Activated naive CD4-positive, alpha-beta T cell treated with anti-CD3 and anti-CD28 coated beads for 36 hours (primary cell): ENCODE data around the gene BBS2. TPM values are rescaled to one million over a fixed set of nuclear protein-coding genes. Genes with fewer than 3 reads are reported as not detected.

ENCODE experiments used
- CTCF ChIA-PET: fragments of 350-600 bp; sonication (Branson Sonifier 250); formaldehyde crosslinking; loops from one replicate; lab custom pipeline; 2021; ENCODE audit warnings: antibody characterized with exemption; lab: Charles Lee
- DNase-seq: peaks from one replicate; pipeline ENCODE4 v3.0.0-alpha.2; 2020
- H3K27ac Mint-ChIP-seq: one replicate; pipeline ENCODE4 v1.8.0; 2021; ENCODE audit warnings: mild to moderate bottlenecking, mixed read lengths
- H3K27me3 Mint-ChIP-seq: one replicate; pipeline ENCODE4 v1.8.0; 2021; ENCODE audit warnings: low read depth, mixed read lengths
- H3K36me3 Mint-ChIP-seq: one replicate; pipeline ENCODE4 v1.8.0; 2021; ENCODE audit warnings: low read depth, mixed read lengths
- H3K4me1 Mint-ChIP-seq: one replicate; pipeline ENCODE4 v1.8.0; 2021; ENCODE audit warnings: low read depth, mixed read lengths
- H3K4me3 Mint-ChIP-seq: one replicate; pipeline ENCODE4 v1.8.0; 2021; ENCODE audit warnings: mild to moderate bottlenecking, moderate library complexity, mixed read lengths
- H3K9me3 Mint-ChIP-seq: one replicate; pipeline ENCODE4 v1.8.0; 2021; ENCODE audit warnings: mixed read lengths
- intact Hi-C: fragments of 100-400 bp; cut with micrococcal nuclease; formaldehyde crosslinking; loops from one replicate; pipeline ENCODE4 v1.15.1; 2023
- total RNA-seq, 2 experiments: library from RNA; stranded (reverse); gene quantifications; one replicate each; pipeline ENCODE4 v1.2.3, GENCODE V29; 2021

BBS2 gene
- total RNA-seq, 2 experiments from 2014 or later, result 18.0 to 19.2 TPM

DNA sequence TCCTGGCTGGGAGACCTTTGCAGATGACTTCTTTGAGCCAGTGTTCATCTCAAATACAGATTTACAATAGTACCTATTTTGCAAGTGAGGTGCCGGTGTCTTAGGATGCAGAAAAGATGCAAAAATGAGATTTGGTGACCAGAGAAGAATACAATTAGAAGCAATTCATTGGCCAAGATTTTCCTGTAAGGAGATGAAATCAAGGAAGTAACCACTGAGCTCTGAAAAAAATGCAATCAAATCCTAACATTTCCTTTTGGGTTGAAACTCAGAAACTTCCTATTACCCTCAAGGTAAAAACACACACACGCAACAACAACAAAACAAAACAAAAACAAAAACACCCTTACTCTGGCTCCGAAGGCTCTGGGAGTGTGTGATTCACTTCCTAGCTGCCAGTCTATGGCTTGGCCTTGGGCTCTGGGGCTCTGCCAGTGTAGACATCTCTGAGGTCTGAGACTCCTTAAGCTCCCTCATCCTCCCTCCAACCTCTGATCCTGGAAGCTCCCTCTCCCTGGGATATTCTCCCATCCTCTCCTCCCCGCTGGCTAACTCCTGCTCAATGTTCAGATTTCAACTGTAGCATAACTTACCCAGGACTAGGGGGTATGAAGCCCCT, 28.2 kb upstream of the BBS2 start:
- intact Hi-C loops, result no loop called here
- CTCF ChIA-PET, result interaction anchor here (1.2 to 2.1 kb wide), 3 partner anchors 29 to 154 kb away, joined by 3 to 8 read pairs (median 5); no protein-coding TSS in a partner anchor
- Mint-ChIP-seq H3K9me3 (no peaks in the 10 kb centered on the region), H3K27ac (no peak overlapping the region), H3K36me3 (no peaks in the 10 kb centered on the region), H3K4me3 (no peak overlapping the region), H3K27me3 (no peaks in the 10 kb centered on the region), H3K4me1 (peaks cover 17% of the 10 kb centered on the region)
- no peak for DNase-seq

DNA sequence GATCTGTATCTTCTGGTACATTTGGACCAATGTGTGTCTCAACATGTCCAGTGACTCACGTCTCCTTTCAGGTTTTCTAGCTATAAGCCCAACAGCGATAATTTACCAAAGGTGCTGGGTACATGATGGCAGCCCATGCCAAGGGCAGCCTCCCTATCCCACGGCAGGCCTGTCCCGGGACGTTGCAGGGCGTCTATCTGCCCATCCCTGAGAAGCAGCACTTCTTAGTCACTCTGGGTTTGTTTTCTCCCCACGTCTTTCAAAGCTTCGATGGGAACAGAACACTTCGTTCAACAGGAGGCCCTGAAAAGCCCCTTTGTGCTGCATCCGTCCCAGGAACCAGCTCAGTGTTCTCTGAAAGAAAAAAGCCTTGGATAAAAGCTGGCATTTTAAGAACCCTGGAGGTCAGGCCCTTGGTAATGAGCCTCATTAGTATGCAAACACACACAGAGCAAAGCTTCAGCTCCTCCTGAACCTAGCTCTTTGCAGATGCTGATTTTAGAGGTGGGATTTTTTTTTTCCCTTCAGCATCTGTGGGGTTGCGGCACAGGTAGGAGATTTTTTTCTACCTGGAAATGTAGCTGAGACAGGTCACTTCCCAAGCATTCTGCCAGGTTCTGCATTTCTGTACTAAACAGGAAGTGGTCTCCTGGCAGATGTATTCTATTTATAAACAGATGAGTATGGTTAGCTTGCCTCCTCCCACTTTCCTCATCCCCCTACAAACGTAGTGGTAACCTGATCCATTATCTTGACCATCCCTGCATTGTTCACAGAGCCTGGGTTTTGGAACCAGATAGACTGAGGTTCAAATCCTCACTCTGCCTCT, 27.5 kb upstream of the BBS2 start:
- H3K27ac Mint-ChIP-seq, result no peak overlapping the region
- H3K4me3 Mint-ChIP-seq, result no peak overlapping the region
- CTCF ChIA-PET, result interaction anchor here (0.6 to 1.5 kb wide), 5 partner anchors 30 to 155 kb away, joined by 3 to 5 read pairs (median 3); no protein-coding TSS in a partner anchor
- peaks cover 17% of the 10 kb centered on the region for H3K4me1 Mint-ChIP-seq
- intact Hi-C loops, result no loop called here
- H3K36me3 Mint-ChIP-seq, result no peaks in the 10 kb centered on the region
- no peak for DNase-seq
- no peaks in the 10 kb centered on the region for H3K27me3 Mint-ChIP-seq
- H3K9me3 Mint-ChIP-seq, result no peaks in the 10 kb centered on the region

DNA sequence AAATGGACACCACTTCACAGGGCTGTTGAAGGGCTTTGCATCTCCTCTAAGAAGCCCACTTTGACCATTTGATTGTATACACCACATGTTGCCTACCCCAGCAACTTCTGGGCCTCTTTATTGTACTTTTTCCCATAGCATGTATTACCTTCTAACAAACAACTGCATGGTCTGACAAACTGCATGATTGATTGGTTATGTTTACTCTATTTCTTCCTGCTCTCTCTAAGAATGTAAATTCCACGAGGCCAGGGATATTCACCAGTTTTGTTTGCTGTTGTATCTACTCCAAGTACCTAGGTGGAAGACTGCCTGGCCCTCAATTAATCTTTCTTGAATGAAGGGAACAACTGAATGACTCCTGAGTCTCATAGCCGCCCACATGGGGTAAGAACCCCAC, 22.2 kb upstream of the BBS2 start:
- H3K27me3 Mint-ChIP-seq, result no peaks in the 10 kb centered on the region
- intact Hi-C loops, result no loop called here
- CTCF ChIA-PET, result no interaction called here
- H3K27ac Mint-ChIP-seq, result no peak overlapping the region
- no peaks in the 10 kb centered on the region for H3K36me3 Mint-ChIP-seq
- no peaks in the 10 kb centered on the region for H3K9me3 Mint-ChIP-seq
- no peak for DNase-seq
- no peak overlapping the region for H3K4me3 Mint-ChIP-seq
- H3K4me1 Mint-ChIP-seq, result no peaks in the 10 kb centered on the region

- Mint-ChIP-seq H3K36me3 (no peaks in the 10 kb centered on the region), H3K27me3 (no peaks in the 10 kb centered on the region), H3K4me3 (no peak overlapping the region), H3K4me1 (no peaks in the 10 kb centered on the region), H3K9me3 (no peaks in the 10 kb centered on the region), H3K27ac (no peak overlapping the region)
- CTCF ChIA-PET, result interaction anchor here (0.7 kb wide), 1 partner anchor 76 kb away, joined by 3 read pairs; no protein-coding TSS in a partner anchor
- no peak for DNase-seq
- intact Hi-C loops, result no loop called here
Measured at GRCh38 chr16:56539656-56540055, 19.8 kb upstream of the BBS2 start.

GRCh38 chr16:56538331-56538730, 18.5 kb upstream of the BBS2 start:
- H3K4me1 Mint-ChIP-seq, result no peaks in the 10 kb centered on the region
- no peak overlapping the region for H3K27ac Mint-ChIP-seq
- H3K4me3 Mint-ChIP-seq, result no peak overlapping the region
- H3K36me3 Mint-ChIP-seq, result no peaks in the 10 kb centered on the region
- CTCF ChIA-PET, result no interaction called here
- DNase-seq, result no peak
- H3K9me3 Mint-ChIP-seq, result no peaks in the 10 kb centered on the region
- intact Hi-C loops, result no loop called here
- H3K27me3 Mint-ChIP-seq, result no peaks in the 10 kb centered on the region

DNA sequence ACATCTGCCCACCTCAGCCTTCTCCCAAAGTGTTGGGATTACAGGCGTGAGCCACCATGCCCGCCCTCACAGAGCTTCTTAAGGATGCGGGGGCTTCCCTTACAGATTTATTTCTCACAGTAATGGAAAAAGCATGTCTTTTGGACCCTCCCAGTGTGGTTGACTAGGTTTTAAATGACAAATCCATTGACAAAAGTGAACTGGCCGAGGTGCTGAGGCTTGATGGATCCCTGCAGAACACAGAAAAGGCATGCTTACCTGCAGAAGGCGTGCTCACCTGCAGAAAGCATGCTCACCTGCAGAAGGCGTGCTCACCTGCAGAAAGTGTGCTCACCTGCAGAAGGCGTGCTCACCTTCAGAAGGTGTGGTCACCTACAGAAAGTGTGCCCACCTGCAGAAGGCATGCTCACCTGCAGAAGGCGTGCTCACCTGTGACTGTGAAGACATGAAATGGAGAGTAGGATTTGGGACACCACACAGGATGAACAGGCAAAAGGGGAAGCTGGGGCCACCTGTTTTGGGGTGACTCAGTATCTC, 15.1 kb upstream of the BBS2 start:
- H3K27me3 Mint-ChIP-seq, result no peaks in the 10 kb centered on the region
- no peak overlapping the region for H3K4me3 Mint-ChIP-seq
- intact Hi-C loops, result no loop called here
- H3K36me3 Mint-ChIP-seq, result no peaks in the 10 kb centered on the region
- no peak overlapping the region for H3K27ac Mint-ChIP-seq
- no peaks in the 10 kb centered on the region for H3K9me3 Mint-ChIP-seq
- H3K4me1 Mint-ChIP-seq, result no peaks in the 10 kb centered on the region
- CTCF ChIA-PET, result interaction anchor here (1.3 kb wide), 1 partner anchor 168 kb away, joined by 5 read pairs; no protein-coding TSS in a partner anchor
- DNase-seq, result no peak

DNA sequence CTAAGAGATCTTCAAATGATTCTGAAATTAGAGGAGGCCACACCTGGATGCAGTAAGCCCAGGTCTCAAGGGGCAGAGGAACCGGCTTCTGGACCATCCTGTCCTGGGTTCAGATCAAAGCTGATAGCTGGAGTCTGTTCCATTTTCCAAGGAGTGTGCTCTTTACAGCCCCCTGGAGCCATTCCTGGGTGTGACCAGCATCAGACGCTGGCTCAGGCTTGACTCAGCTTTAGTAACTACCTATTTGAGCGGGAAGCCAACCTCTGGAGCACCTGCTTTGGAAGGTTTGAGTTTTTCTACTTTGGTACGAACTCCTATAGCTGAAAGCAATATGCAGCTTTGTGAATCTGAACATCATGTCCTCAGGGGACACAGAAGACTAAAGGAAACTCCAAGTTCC, 12.9 kb upstream of the BBS2 start:
- H3K27me3 Mint-ChIP-seq, result no peaks in the 10 kb centered on the region
- H3K4me3 Mint-ChIP-seq, result no peak overlapping the region
- no peak for DNase-seq
- no peaks in the 10 kb centered on the region for H3K36me3 Mint-ChIP-seq
- intact Hi-C loops, result no loop called here
- H3K27ac Mint-ChIP-seq, result no peak overlapping the region
- no peaks in the 10 kb centered on the region for H3K4me1 Mint-ChIP-seq
- no peaks in the 10 kb centered on the region for H3K9me3 Mint-ChIP-seq
- CTCF ChIA-PET, result no interaction called here

- no peak overlapping the region for H3K4me3 Mint-ChIP-seq
- H3K36me3 Mint-ChIP-seq, result no peaks in the 10 kb centered on the region
- DNase-seq, result no peak
- H3K9me3 Mint-ChIP-seq, result no peaks in the 10 kb centered on the region
- H3K27me3 Mint-ChIP-seq, result no peaks in the 10 kb centered on the region
- intact Hi-C loops, result no loop called here
- no peaks in the 10 kb centered on the region for H3K4me1 Mint-ChIP-seq
- H3K27ac Mint-ChIP-seq, result no peak overlapping the region
- CTCF ChIA-PET, result no interaction called here
Measured at GRCh38 chr16:56530872-56531271, 11.0 kb upstream of the BBS2 start.

DNA sequence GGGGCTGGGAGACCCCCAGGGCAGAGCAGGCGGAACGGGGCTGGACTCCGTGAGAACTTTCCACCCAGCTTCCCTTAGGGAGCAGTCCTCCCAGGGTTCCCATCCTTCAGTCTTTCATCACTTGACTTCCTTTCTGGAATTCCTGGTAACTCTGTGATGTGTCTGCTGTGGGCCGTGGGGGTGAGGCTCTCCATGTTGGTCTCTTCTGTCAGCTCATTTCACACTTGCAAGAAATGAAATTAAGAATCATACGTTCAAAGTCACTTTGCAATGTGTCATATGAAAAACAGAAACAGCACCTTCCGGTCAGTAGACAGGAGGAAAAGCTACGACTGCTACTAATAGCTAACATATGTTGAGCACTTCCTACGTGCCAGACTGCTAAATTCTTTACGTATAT, 5.4 kb upstream of the BBS2 start:
- H3K4me1 Mint-ChIP-seq, result peaks cover 5% of the 10 kb centered on the region
- H3K27me3 Mint-ChIP-seq, result no peaks in the 10 kb centered on the region
- H3K4me3 Mint-ChIP-seq, result no peak overlapping the region
- CTCF ChIA-PET, result interaction anchor here (0.8 kb wide), 1 partner anchor 11 kb away, joined by 4 read pairs; no protein-coding TSS in a partner anchor
- no peak overlapping the region for H3K27ac Mint-ChIP-seq
- H3K36me3 Mint-ChIP-seq, result no peaks in the 10 kb centered on the region
- no peak for DNase-seq
- intact Hi-C loops, result no loop called here
- H3K9me3 Mint-ChIP-seq, result no peaks in the 10 kb centered on the region

DNA sequence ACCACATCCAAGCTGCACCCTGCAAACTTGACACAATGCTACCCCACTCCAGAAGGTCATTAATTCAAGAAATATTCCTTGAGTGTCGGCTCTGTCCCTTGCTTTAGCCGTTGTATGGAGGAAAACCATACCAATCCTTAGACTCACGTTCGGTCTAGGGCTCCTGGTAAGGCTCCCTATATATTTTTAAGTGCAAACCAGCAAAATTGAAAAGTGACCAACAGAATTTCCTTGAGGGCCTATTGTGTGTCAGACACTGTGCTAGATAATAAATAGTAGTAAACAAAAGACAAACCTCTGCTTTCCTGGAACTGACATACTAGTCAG, 390 bp upstream of the BBS2 start:
- Mint-ChIP-seq H3K4me1 (peaks cover 33% of the 10 kb centered on the region), H3K36me3 (no peaks in the 10 kb centered on the region)
- intact Hi-C loops, result loop anchor here (1.0 kb wide), 3 partner anchors 69 to 210 kb away; partner anchors contain the start of genes NUDT21, NUP93 and OGFOD1

GRCh38 chr16:56518425-56518824, 1.4 kb downstream of the BBS2 start:
- peaks cover 49% of the 10 kb centered on the region for H3K4me1 Mint-ChIP-seq
- CTCF ChIA-PET, result interaction anchor here (1.2 to 1.8 kb wide), 3 partner anchors 58 to 185 kb away, joined by 3 to 4 read pairs (median 4); no protein-coding TSS in a partner anchor
- no peaks in the 10 kb centered on the region for H3K9me3 Mint-ChIP-seq
- peak overlapping the region; percentile 81 for H3K4me3 Mint-ChIP-seq
- DNase-seq, result no peak
- no peaks in the 10 kb centered on the region for H3K36me3 Mint-ChIP-seq
- H3K27me3 Mint-ChIP-seq, result no peaks in the 10 kb centered on the region
- no peak overlapping the region for H3K27ac Mint-ChIP-seq
- intact Hi-C loops, result no loop called here

More for the DNA sequence above, 390 bp upstream of the BBS2 start:
- peak overlapping the region; percentile 84 for H3K27ac Mint-ChIP-seq
- H3K9me3 Mint-ChIP-seq, result no peaks in the 10 kb centered on the region
- H3K27me3 Mint-ChIP-seq, result no peaks in the 10 kb centered on the region
- no peak for DNase-seq
- H3K4me3 Mint-ChIP-seq, result peak overlapping the region; percentile 81
- CTCF ChIA-PET, result interaction anchor here (0.9 to 1.8 kb wide), 2 partner anchors 56 to 182 kb away, joined by 3 read pairs; no protein-coding TSS in a partner anchor

DNA sequence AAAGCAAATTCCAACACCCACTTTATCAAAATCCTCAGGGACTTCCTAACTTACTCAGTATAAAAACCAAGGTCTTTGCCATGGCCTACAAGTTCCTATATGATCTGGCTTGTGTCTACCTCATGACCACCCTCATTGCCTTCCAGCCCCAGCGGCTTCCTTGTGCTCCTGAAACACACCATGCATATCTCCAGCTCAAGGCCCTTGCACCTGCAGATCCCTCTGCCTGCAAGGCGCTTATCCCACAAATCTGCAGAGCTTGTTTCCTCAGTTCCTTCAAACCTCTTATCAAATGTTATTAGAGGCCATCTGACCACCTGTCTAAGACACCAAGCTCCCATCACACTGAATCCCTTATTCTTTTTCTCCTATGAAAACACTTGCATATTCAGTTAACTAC, 2.6 kb downstream of the BBS2 start:
- no peak for DNase-seq
- no peaks in the 10 kb centered on the region for H3K9me3 Mint-ChIP-seq
- CTCF ChIA-PET, result interaction anchor here (0.9 to 1.3 kb wide), 3 partner anchors 46 to 186 kb away, joined by 4 to 5 read pairs (median 4); no protein-coding TSS in a partner anchor
- intact Hi-C loops, result no loop called here
- H3K4me3 Mint-ChIP-seq, result no peak overlapping the region
- no peak overlapping the region for H3K27ac Mint-ChIP-seq
- no peaks in the 10 kb centered on the region for H3K36me3 Mint-ChIP-seq
- no peaks in the 10 kb centered on the region for H3K27me3 Mint-ChIP-seq
- peaks cover 50% of the 10 kb centered on the region for H3K4me1 Mint-ChIP-seq
